ENCODE measurements around the gene MAPK8. TPM values are rescaled to one million over a fixed set of nuclear protein-coding genes. Genes with fewer than 3 reads are reported as not detected.
A peak's percentile ranks its signal among the peaks of the same experiment; 100 is the strongest.

The MAPK8 gene
- total RNA-seq, 1 donor from 2014 or later: 42.3 TPM

DNA sequence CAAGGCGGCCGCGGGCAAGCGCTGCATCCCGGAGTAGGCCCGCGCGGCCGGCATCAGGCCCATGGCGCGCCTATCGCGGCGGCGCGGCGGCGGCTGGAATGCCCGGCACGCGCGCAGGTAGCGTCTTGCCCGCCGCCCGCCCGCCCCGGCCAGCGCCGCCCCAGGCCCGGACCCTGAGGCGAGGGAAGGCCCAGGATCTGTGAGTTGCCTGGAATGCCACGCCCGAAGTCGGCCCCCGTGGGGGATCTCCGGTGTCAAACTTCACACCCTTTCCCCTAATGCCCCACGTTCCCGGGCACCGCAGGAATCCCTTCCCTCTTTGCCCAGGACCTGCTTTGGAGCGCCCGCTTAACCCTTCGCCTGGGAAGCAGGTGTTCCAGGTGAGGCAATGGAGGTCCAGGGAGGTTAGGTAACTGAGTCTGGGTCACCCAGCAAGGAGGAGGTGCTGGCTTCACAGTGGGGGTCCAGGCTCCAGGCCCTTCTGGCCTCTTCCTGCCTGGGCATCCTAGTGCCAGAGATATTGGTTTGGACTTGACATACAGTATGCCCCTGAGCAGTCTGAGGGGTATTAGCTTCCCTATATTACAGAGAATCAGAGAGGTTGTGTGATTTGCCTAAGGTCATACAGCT lies 160.2 kb downstream of the MAPK8 start:
- no peak overlapping the region for H3K4me3 ChIP-seq
- TF ChIP-seq CTCF (IDR thresholded peaks at IDR 0.05): no peak
- no peaks in the 10 kb centered on the region for H3K36me3 ChIP-seq
- intact Hi-C loops (cut with DNase I): no loop called here
- H3K27me3 ChIP-seq: peaks cover 6% of the 10 kb centered on the region
- H3K9me3 ChIP-seq: no peaks in the 10 kb centered on the region
- peak; percentile 7 for ATAC-seq
- no peak overlapping the region for H3K27ac ChIP-seq
- no peaks in the 10 kb centered on the region for H3K4me1 ChIP-seq
- peak; percentile 47 for DNase-seq

GRCh38 chr10:48467669-48468068 lies 161.2 kb downstream of the MAPK8 start:
- Histone ChIP-seq H3K9me3 (no peaks in the 10 kb centered on the region), H3K4me1 (no peaks in the 10 kb centered on the region), H3K27ac (no peak overlapping the region), H3K27me3 (peaks cover 6% of the 10 kb centered on the region), H3K36me3 (no peaks in the 10 kb centered on the region), H3K4me3 (no peak overlapping the region)
- ATAC-seq (no peak), DNase-seq (no peak)
- intact Hi-C loops (cut with DNase I): no loop called here
- no peak for TF ChIP-seq CTCF (IDR thresholded peaks at IDR 0.05)

DNA sequence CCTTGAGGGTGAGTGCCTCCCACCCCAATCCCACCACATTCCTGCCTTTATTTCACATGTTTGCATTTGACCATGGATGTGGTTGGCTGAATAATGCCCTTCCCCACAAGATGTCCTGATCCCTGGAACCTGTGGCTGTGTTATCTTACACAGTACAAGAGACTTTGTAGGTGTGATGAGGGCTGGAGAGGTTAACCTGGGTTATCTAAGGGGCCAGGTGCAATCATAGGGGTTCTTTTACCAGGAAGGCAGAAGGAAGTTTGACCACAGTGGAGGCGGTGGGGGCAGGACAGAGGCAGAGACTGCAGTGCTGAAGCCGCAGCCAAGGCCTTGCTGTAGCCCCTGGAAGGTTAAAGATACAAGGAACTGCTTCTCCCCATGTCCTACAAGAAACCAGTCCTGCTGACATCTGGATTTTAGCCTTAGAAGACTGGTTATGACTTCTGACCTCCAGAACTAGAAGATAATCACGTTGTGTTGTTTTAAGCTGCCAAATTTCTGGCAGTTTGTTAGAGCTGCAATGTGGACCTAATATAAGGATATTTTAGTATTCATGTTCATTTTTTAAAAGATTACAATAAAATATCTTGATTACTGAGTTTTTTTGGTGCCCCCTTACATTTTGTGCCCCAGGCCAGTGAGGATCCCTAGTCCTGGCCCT lies 161.8 kb downstream of the MAPK8 start:
- no peak for DNase-seq

DNA sequence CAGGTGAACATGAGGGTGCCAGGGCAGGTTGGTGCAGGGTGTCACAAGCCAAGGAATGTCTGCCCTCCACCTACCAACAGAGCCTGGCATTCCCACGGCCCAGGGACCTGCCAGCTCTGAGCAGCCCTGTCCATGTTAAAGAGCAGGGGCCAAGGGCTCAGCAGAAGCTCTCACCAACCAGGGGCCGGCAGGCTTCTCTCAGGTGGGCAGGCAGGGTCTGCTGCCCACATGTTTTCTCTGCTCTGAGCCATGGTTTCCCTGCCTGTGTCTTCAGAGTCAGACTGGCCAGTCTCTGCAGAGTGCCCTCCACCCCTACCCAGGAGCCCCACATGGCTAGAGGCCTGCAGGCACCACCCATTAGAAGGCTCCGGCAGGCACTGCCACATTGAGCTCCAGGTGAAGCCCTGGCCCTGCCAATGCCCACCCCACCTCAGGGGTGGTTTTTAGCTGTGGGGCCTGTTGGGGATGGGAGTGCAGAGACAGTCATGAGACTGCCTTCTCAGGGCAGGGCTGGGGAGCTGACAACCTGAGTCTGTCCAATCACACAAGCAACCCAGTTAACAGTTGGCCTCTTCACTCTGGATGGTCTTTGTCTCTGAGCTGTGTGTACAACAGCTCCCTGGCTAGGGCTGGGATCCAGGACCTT lies 162.5 kb downstream of the MAPK8 start:
- intact Hi-C loops (cut with DNase I): no loop called here
- ATAC-seq (no peak), DNase-seq (peak; percentile 43)

More for the DNA sequence above, 161.8 kb downstream of the MAPK8 start:
- H3K27ac ChIP-seq: no peak overlapping the region
- peaks cover 6% of the 10 kb centered on the region for H3K27me3 ChIP-seq
- ATAC-seq: no peak
- no peak for TF ChIP-seq CTCF (IDR thresholded peaks at IDR 0.05)
- no peak overlapping the region for H3K4me3 ChIP-seq
- H3K9me3 ChIP-seq: no peaks in the 10 kb centered on the region
- no peaks in the 10 kb centered on the region for H3K4me1 ChIP-seq
- no peaks in the 10 kb centered on the region for H3K36me3 ChIP-seq
- intact Hi-C loops (cut with DNase I): no loop called here

GRCh38 chr10:48469516-48470020 lies 163.1 kb downstream of the MAPK8 start:
- DNase-seq (peak; percentile 21), ATAC-seq (peak; percentile 31)
- Histone ChIP-seq H3K9me3 (no peaks in the 10 kb centered on the region), H3K4me3 (no peak overlapping the region), H3K27me3 (peaks cover 6% of the 10 kb centered on the region), H3K27ac (no peak overlapping the region), H3K4me1 (no peaks in the 10 kb centered on the region), H3K36me3 (no peaks in the 10 kb centered on the region)
- no peak for TF ChIP-seq CTCF (IDR thresholded peaks at IDR 0.05)
- intact Hi-C loops (cut with DNase I): no loop called here

More for the DNA sequence above, 162.5 kb downstream of the MAPK8 start:
- H3K9me3 ChIP-seq: no peaks in the 10 kb centered on the region
- H3K4me3 ChIP-seq: no peak overlapping the region
- H3K4me1 ChIP-seq: no peaks in the 10 kb centered on the region
- TF ChIP-seq CTCF (IDR thresholded peaks at IDR 0.05): no peak
- H3K36me3 ChIP-seq: no peaks in the 10 kb centered on the region
- H3K27ac ChIP-seq: no peak overlapping the region
- H3K27me3 ChIP-seq: peaks cover 6% of the 10 kb centered on the region
